ENCODE data around the gene SHROOM3. TPM values are rescaled to one million over a fixed set of nuclear protein-coding genes. Genes with fewer than 3 reads are reported as not detected.

The SHROOM3 gene
- total and polyA plus RNA-seq, 2 donors (not counting 3 experiments of a cell fraction or from before 2014, with no cell fraction given) = 2.7 to 6.7 TPM

DNA sequence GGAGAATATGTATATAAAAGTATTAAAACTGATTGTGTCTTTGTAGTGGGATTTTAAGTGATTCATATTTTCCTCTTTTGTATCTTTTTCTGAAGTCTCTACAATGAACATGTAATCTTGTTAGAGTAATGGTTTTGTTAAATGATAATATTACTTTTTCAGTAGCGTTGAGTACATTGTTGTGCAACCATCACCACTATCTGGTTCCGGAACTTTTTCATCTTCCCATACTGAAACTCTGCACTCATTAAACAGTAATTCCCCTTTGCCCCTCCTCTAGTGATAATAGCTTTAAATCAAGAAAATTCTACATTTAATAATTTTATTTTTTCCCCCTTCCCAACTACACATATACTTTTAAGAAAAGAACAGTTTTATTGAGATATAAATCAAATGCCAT lies 23.3 kb downstream of the SHROOM3 start:
- Histone ChIP-seq H3K9me3 (replicated peaks; ENCODE audit: control insufficient read depth, insufficient read depth, low read length) (no peaks in the 10 kb centered on the region), H3K36me3 (ENCODE audit: control insufficient read depth in 2 of 2, extremely low read depth in 1 of 2, insufficient read depth in 2 of 2, low read length in 2 of 2) (no peaks in the 10 kb centered on the region), H4K20me1 (replicated peaks; ENCODE audit: control insufficient read depth, extremely low read depth, insufficient read depth, low read length) (no peaks in the 10 kb centered on the region), H3K4me3 (replicated peaks in 1 of 3; ENCODE audit: insufficient read depth in 1 of 3, low read depth in 1 of 3, low read length in 3 of 3) (no peak overlapping the region), H3K4me1 (ENCODE audit: control insufficient read depth, extremely low read depth, insufficient read depth, low read length) (no peaks in the 10 kb centered on the region), H2AFZ (ENCODE audit: low read depth, low read length) (no peak overlapping the region), H3K4me2 (ENCODE audit: insufficient read depth, low read length) (no peak overlapping the region), H3K27me3 (ENCODE audit: control insufficient read depth in 2 of 2, insufficient read depth in 2 of 2, low read length in 2 of 2) (peaks cover 0 to 2% of the 10 kb centered on the region in 2 experiments), H3K9me1 (replicated peaks; ENCODE audit: control insufficient read depth, extremely low read depth, insufficient read depth, low read length) (no peaks in the 10 kb centered on the region), H3K9ac (replicated peaks; ENCODE audit: extremely low read depth, insufficient read depth, low read length) (no peak overlapping the region), H3K27ac (ENCODE audit: insufficient read depth, low read depth, low read length) (no peak overlapping the region), H3K79me2 (ENCODE audit: control insufficient read depth, insufficient read depth, low read length) (no peaks in the 10 kb centered on the region)
- CTCF ChIA-PET = no interaction called here
- no peak for DNase-seq (ENCODE audit: low read depth, low spot score)
- FAIRE-seq = no peak
- TF ChIP-seq JUN (IDR thresholded peaks at IDR 0.05; ENCODE audit: borderline replicate concordance, insufficient read depth, insufficient read length, low read depth) (no peak), MYC (IDR thresholded peaks at IDR 0.05; ENCODE audit: low read depth, low read length) (no peak), FOS (IDR thresholded peaks at IDR 0.05; ENCODE audit: borderline replicate concordance, insufficient read depth, low read length) (no peak), POLR2A (IDR thresholded peaks at IDR 0.05; ENCODE audit: low read depth, low read length) (no peak), POLR2AphosphoS5 (IDR thresholded peaks at IDR 0.05; ENCODE audit: insufficient read depth, low read depth, low read length) (no peak), EZH2 (IDR thresholded peaks at IDR 0.05; ENCODE audit: borderline replicate concordance, low read depth, low read length, severe bottlenecking) (no peak), GATA2 (IDR thresholded peaks at IDR 0.05; ENCODE audit: insufficient read depth, insufficient read length, low read depth, low read length) (no peak), MAX (IDR thresholded peaks at IDR 0.05; ENCODE audit: insufficient read depth, insufficient read length) (no peak)
- TF ChIP-seq, protein P1, sequence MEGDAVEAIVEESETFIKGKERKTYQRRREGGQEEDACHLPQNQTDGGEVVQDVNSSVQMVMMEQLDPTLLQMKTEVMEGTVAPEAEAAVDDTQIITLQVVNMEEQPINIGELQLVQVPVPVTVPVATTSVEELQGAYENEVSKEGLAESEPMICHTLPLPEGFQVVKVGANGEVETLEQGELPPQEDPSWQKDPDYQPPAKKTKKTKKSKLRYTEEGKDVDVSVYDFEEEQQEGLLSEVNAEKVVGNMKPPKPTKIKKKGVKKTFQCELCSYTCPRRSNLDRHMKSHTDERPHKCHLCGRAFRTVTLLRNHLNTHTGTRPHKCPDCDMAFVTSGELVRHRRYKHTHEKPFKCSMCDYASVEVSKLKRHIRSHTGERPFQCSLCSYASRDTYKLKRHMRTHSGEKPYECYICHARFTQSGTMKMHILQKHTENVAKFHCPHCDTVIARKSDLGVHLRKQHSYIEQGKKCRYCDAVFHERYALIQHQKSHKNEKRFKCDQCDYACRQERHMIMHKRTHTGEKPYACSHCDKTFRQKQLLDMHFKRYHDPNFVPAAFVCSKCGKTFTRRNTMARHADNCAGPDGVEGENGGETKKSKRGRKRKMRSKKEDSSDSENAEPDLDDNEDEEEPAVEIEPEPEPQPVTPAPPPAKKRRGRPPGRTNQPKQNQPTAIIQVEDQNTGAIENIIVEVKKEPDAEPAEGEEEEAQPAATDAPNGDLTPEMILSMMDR (IDR thresholded peaks at IDR 0.05; ENCODE audit: extremely low read depth in 1 of 2, insufficient read depth in 1 of 2, low read depth in 1 of 2, low read length in 2 of 2) = no peak
- BruUV-seq (replicated peaks) = no TSS peak
- POLR2A ChIA-PET = no interaction called here
- intact Hi-C loops (cut with micrococcal nuclease) (no loop called here), dilution Hi-C loops (cut with MboI; ENCODE audit: extremely low pct_ligation_motif_present, low sequenced_read_pairs) (no loop called here)

All from endothelial cell of umbilical vein (primary cell).